ENCODE results near the gene PTPRN2. TPM values are rescaled to one million over a fixed set of nuclear protein-coding genes. Genes with fewer than 3 reads are reported as not detected.
"Not testable (repeated sequence)": the region's sequence is repeated elsewhere in the genome, so short reads cannot be mapped to it uniquely, and the experiment has no call there.

PTPRN2 gene
- total RNA-seq, 1 donor from 2014 or later = 7.8 TPM

- DNase-seq (ENCODE audit: low spot score) = no peak
Measured at GRCh38 chr7:157738066-157738460, 849.6 kb downstream of the PTPRN2 start.

GRCh38 chr7:157737151-157738065 lies 850.2 kb downstream of the PTPRN2 start:
- no peak for DNase-seq (ENCODE audit: low spot score)

DNA sequence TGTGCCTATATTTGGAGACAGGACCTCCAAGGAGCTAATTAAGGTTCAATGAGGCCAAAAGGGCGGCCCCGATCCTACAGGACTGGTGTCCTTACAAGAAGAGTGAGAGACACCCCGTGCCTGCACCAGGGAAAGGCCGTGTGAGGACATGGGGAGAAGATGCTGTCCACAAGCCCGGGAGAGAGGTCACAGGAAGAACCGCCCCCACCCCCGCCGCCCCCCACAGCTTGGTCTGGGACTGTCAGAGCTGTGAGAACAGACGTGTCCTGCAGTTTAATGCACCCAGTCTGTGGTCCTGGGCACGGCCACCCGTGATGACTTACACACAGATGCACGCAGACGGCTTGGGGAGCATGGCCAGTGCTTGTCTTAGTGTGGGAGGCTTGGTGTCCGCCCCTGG lies 851.3 kb downstream of the PTPRN2 start:
- DNase-seq (ENCODE audit: low spot score) = no peak

GRCh38 chr7:157735826-157736225 lies 851.8 kb downstream of the PTPRN2 start:
- no peak for DNase-seq (ENCODE audit: low spot score)

GRCh38 chr7:157734676-157735640 lies 852.7 kb downstream of the PTPRN2 start:
- DNase-seq (ENCODE audit: low spot score) = no peak

GRCh38 chr7:157733760-157734395 lies 853.7 kb downstream of the PTPRN2 start:
- not testable (repeated sequence) for DNase-seq (ENCODE audit: low spot score)

- no peak for DNase-seq (ENCODE audit: low spot score)
Measured at GRCh38 chr7:157731126-157731525, 856.5 kb downstream of the PTPRN2 start.

- DNase-seq (ENCODE audit: low spot score) = no peak
Measured at GRCh38 chr7:157730614-157731013, 857.0 kb downstream of the PTPRN2 start.

DNA sequence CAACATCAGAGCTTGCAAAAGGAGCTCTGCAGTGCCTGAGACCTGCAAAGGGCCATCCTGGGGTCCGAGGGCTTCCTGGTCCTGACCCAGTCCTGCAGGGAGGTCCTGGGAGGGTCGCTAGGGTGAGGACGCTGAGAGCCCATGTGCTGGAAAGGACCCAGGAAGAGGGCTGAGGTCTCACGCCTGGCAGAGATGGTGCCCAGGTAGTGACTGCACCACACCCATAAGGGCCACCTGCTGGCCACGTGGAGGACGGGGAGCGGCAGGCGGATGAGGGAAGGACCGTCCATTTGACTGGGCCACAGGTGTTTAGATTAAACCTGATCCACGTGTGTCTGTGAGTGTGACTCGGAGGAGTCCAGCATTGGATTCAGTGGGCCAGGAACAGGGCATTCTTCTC lies 858.1 kb downstream of the PTPRN2 start:
- no peak for DNase-seq (ENCODE audit: low spot score)

- no peak for DNase-seq (ENCODE audit: low spot score)
Measured at GRCh38 chr7:157727964-157728615, 859.5 kb downstream of the PTPRN2 start.

DNA sequence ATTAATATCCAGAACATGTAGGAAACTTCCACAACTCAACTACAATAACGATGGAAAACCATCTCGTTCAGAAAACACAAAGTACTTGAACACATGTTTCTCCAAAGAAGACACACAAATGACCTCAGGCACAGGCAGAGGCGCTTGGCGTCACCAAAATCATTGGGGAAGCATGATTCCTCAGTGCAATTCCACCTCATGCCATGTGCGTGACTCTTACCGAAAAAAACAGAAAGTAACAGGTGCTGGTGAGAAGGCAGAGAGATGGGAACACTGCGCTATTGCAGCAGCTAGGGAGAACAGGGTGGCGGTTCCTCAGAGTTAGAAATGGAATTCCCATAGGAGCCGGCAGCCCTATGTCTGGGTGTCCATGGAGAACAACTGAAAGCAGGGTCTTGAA lies 860.9 kb downstream of the PTPRN2 start:
- no peak for DNase-seq (ENCODE audit: low spot score)

DNA sequence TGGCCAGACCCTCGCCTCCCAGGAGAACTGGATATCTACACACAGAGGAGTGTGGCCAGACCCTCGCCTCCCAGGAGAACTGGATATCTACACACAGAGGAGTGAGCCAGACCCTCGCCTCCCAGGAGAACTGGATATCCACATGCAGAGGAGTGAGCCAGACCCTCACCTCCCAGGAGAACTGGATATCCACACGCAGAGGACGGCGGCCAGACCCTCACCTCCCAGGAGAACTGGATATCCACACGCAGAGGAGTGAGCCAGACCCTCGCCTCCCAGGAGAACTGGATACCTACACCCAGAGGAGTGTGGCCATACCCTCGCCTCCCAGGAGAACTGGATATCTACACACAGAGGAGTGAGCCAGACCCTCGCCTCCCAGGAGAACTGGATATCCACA lies 862.3 kb downstream of the PTPRN2 start:
- DNase-seq (ENCODE audit: low spot score) = not testable (repeated sequence)

- DNase-seq (ENCODE audit: low spot score) = no peak
Measured at GRCh38 chr7:157723205-157723604, 864.4 kb downstream of the PTPRN2 start.

DNA sequence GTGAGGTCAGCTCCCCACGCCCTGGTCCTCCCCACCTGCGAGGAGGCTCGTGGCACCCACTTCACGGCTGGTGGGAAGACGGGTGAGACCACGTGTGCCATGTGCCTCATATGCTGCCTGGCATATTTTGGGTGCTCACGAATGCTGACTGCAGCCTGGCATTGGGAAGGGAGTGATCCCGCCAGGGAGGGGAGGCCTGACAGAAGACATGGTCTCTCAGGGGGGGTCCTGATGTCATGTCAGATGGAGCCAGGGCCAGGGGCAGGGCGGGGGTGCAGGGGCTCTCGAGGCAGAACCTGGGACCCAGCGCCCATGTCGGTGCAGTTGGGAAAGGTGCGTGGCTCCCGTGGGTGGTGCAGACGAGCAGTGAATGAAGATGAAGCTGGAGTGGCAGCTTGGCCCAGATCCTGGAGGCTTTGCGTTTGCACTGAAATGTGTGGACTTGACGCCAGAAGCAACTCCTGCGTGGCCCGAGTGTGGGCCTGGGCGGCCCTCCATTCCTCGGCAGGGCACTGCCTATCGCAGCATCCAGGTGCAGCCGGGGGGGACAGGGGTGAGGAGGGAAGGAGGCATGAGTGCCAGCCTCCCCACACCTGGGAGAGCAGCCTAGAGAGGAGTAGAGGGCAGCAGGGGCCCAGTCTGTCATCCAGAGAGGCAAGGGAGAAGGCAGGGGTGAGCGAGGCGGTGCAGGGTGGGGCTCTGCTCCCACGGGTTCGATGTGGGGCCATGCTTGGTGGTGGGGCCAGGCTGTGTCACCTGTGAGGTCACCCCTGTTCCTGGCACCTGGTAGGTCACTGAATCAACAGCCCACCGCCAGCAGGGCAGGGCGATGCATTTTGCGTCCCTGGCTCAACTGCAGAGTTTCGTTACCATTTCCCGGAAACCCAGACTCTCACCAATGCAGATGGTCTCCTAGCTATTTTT lies 865.2 kb downstream of the PTPRN2 start:
- DNase-seq (ENCODE audit: low spot score) = no peak

- DNase-seq (ENCODE audit: low spot score) = no peak
Measured at GRCh38 chr7:157721468-157722136, 866.0 kb downstream of the PTPRN2 start.

GRCh38 chr7:157719705-157720655 lies 867.6 kb downstream of the PTPRN2 start:
- no peak for DNase-seq (ENCODE audit: low spot score)

DNA sequence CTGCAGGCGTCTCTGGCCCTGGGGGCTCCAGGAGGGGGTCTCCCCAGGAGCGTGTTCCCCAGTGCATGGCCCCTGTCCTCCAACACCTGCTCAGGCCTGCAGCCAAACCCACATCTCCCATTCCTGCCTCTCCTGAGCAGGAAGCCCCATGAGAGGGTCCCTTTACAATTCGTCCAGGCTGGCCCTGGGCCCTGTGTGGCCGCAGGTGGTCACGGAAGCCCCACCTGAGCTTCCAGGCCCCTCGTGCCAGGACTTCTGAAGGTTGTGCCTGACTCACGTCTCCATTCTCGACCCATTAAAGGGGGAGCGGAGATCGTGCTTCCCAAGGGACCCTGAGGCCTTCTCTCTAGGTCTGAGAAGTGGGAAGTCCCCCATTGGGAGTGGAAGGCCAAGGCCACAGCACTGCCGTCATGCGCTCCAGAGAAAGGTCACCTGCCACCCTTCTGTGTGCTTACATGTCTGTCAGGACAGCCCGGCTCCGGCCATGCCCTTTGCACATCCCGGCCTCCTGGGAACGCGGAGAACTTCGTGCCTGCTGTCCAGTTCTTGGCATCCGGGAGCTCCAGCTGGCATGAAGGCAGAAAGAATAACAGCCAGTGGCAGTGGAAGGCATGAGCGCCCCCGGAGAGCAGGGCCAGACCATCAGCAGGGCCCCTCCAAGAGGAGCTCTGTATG lies 868.5 kb downstream of the PTPRN2 start:
- no peak for DNase-seq (ENCODE audit: low spot score)
